Spleen (tissue), 7 donors: ENCODE data around the gene TMEM45A.

Experiments
- POLR2AphosphoS5 ChIP-seq, 3 donors: sonication (generic); formaldehyde crosslinking; IDR thresholded peaks; one replicate each; pipeline ENCODE4 v1.5.1; 2017; ENCODE audit warnings: antibody characterized with exemption in 3 of 3
- TF ChIP-seq, protein P1 (sequence below), 11 experiments: fragments of 200-600 bp in 7 of 11; fragments of 450-650 bp in 4 of 11; sonication (generic) in 4 of 11; IDR thresholded peaks in 8 of 11; conservative IDR thresholded peaks in 3 of 11; 1 replicate in 7 of 11; 2 replicates in 4 of 11; pipeline versions ENCODE4 v1.4.0 to v1.8.0; 2016 to 2021; ENCODE audit warnings: antibody characterized with exemption in 11 of 11, inconsistent platforms in 4 of 11, mild to moderate bottlenecking in 1 of 11
- donor health status: DM: no; HTN: no; CAD: no; lungs with moderate emphysema.
- donor health status: DM: no; HTN: no; CAD: no.
- donor health status: DM: no; HTN: no; CAD: no.

GRCh38 chr3:100516232-100516631 lies 23.8 kb downstream of the TMEM45A start:
- TF ChIP-seq, protein P1, sequence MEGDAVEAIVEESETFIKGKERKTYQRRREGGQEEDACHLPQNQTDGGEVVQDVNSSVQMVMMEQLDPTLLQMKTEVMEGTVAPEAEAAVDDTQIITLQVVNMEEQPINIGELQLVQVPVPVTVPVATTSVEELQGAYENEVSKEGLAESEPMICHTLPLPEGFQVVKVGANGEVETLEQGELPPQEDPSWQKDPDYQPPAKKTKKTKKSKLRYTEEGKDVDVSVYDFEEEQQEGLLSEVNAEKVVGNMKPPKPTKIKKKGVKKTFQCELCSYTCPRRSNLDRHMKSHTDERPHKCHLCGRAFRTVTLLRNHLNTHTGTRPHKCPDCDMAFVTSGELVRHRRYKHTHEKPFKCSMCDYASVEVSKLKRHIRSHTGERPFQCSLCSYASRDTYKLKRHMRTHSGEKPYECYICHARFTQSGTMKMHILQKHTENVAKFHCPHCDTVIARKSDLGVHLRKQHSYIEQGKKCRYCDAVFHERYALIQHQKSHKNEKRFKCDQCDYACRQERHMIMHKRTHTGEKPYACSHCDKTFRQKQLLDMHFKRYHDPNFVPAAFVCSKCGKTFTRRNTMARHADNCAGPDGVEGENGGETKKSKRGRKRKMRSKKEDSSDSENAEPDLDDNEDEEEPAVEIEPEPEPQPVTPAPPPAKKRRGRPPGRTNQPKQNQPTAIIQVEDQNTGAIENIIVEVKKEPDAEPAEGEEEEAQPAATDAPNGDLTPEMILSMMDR (IDR thresholded peaks at IDR 0.05 in 8 of 11, conservative IDR thresholded peaks at IDR 0.05 in 3 of 11): no peak
- no peak for TF ChIP-seq POLR2AphosphoS5 (IDR thresholded peaks at IDR 0.05)
